HG02642 (cell line): Measurements from ENCODE around the gene GNAI3.

Experiments
- ATAC-seq: cut with Tn5 transposase; IDR thresholded peaks from one replicate; pipeline ENCODE4 v1.9.1; 2021; ENCODE audit warnings: mild to moderate bottlenecking; ENCODE audit not compliant: unreplicated experiment, poor library complexity

GNAI3 gene

DNA sequence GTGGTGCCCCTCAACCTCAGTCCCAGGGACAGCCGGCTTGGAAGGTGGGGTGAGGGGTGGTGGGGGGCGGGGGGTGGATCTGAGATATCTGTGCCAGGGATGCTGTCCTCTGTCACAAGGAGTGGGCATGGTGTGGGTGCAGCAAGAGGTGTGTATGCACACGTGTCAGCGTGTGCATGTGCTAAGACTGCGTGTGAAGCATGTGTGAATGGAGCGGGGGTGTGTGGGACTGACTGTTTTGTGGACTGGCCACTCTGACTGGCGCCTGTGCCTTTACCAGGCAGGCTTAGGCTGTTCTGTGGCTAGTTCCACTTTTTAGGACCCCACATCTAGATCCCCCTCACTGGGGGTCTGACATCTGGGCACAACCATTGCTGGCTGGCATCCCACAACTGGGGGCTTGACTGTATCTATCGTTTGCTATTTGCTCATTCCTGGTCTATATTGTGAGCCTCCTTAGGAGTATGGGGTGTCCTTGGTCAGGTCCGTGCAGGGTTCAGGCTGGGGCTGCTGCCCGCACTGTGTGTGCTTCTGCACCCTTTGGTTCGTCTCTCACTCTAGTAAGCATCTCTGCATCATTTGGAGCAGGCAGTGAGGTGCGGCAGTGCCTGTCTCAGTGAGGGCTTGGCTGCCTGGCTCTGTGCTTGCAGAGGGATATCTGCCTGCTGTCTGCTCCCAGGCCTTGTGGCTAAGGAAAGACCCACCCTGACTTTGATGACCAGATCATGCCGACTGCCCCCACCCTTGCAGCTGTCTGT lies 73.1 kb downstream of the GNAI3 start:
- no peak for ATAC-seq

DNA sequence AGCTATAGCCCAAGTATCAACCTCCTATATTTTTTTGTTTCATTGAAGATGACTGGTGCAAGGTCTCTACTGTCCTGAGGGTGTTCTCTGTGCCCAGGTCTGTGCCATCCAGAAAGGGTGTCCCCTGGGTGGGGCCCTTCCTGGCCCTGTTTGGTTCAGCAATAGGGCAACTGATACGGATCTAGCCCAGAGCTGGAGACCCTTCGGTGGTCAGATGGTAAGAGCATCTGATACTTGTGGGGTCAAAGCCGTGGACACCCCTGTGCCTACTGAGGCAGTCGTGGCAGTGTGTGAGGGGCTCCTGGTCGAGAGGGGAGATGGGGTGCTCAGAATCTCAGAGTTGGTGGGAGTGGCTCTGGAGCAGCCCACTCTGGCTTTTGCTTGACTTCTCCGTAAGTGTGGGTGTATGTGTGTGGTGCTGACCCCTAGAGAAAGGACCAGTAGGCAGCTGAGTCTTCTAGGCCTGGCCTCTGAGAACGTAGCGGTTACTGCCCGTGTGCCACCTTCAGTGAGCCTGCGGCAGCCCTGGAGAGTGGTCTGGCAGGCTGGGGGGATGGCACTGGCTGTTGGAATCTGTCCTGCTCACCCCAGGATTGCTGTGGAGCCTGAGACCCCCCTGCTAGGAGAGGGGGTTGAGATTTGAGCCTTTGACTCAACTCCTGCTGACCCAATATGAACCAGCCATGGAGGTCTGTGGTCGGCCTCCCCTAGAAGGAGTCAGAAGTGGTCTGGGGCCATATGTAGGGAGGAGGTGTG lies 73.9 kb downstream of the GNAI3 start:
- ATAC-seq = no peak

DNA sequence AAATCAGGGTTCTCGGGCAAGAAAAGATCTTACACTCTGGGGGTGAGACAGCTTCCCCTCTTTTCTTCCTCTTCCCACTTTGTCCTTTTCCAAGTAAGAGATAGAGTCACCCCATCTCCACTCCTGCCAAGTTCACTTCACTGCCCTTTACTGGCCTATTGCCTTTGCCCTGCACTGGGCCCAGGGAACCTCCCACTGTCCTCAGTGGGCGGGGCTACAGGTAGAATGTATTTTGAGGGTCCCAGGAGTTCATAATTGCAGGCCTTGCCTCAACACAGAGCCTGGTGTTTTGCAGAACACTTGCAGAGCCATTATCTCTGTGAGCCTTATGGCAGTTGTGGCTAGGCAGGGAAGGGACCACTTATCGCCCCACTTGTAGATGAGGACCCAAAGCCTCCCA lies 74.5 kb downstream of the GNAI3 start:
- ATAC-seq = no peak

DNA sequence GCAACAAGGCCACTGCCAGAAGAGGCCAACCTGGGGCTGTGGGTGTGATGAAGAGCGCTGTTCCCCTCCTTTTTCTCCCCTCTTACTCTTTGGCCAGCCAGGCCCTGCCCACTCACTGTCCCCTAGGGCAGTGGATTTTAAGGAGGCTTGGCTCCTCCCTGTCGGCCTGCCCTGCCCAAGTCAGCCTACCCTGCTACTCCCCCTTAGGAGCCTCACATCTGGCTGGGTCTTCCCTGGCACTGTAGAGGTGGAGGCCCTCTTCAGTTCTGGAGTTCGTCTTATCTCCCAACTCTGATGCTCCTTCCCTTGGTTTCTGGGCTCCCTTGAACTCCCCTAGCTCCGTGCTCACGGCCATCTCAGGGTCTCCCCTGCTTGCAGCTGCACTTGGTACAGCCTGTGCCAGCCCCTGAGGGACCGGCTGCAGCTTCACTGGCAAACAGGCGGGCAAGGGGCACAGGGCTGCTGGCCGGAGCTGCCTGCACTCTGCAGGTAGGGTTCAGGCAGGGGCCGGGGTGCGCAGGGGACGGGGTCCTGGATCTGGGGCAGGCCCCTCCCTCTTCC lies 75.3 kb downstream of the GNAI3 start:
- no peak for ATAC-seq

DNA sequence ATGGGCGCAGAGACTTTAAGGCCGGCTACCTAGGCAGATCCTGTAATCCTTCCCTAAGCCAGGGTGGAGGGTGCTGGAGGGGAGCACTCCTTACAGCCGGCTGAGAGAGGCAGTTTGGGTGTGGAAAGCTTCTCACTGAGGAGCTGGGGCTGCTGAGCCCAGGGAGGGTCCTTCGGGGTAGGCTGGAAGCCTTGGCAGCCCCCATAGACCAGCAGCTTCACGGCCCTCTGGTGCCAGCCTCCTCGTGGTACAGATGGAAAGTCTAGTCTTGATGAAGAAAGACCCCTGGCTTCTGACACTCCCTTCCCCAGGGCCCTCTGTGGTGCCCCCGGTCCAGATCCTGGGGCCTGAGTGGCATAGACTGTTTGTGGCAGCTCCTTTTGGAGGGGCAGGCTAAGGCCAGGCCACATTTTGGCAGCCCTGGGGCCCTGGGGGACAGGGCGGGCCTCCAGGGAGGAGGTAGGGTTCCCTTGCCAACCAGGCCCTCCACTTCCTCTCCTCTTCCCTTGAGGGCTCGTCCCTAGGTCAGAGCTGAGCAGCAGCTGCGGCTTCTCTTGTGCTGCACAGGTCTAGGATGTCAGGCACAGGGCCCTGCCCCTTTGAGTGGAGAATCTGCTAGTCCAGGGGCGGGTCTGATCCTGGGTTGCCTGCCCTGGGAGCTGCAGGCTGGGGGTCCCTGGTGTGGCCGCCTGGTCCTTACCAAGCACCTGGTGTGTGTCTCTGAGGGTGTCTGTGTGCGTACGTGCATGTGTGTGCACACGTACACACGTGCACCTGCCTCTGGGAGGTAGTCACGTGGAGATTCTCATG lies 76.0 kb downstream of the GNAI3 start:
- no peak for ATAC-seq

DNA sequence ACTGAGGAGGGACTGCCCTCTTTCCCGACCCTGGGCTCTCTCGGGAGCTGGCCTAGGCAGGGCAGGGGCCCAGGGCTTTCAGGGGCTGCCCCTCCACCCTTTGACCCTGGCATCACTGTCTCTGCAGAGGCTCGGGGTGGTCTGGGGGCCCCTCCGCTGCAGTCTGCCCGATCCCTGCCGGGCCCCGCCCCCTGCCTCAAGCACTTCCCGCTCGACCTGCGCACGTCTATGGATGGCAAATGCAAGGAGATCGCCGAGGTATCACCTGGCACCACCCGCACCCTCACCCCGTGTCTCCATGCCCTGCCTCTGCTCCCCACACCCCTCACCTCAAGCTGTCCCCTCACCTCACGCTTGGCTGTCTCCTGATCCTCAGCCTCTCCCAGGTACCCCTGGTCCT lies 76.8 kb downstream of the GNAI3 start:
- no peak for ATAC-seq

DNA sequence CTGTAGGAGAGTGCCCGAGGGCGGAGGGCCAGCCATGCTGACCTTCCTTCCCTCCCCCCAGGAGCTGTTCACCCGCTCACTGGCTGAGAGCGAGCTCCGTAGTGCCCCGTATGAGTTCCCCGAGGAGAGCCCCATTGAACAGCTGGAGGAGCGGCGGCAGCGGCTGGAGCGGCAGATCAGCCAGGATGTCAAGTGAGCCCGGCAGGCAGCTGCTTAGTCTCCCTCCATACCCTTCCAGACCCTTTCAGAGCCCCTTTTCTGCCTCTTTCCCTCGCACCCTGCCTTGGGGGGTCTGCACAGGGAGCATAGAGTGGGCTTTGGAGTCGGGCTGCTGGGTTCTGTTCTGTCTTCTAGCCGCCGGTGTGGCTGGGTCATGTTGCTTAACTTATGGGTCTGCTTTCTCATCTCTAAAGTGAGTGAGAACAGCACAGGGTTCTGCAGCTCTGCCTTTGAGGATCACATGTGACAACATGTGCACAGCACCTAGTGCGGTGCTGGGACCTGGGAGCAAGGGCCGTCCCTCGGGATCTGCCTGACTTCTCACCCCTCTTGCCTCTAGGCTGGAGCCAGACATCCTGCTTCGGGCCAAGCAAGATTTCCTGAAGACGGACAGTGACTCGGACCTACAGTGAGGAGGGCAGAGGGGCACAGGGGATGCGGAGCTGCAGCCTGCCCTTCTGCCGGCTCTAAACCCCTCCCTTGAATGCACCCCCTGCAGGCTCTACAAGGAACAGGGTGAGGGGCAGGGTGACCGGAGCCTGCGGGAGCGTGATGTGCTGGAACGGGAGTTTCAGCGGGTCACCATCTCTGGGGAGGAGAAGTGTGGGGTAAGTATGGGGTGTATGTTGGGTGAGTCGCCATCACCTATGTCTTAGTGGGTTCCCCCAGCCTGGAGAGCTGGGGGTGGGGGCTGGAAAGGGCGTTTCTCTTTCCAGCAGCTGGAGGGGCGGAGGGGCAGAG lies 77.5 kb downstream of the GNAI3 start:
- no peak for ATAC-seq

DNA sequence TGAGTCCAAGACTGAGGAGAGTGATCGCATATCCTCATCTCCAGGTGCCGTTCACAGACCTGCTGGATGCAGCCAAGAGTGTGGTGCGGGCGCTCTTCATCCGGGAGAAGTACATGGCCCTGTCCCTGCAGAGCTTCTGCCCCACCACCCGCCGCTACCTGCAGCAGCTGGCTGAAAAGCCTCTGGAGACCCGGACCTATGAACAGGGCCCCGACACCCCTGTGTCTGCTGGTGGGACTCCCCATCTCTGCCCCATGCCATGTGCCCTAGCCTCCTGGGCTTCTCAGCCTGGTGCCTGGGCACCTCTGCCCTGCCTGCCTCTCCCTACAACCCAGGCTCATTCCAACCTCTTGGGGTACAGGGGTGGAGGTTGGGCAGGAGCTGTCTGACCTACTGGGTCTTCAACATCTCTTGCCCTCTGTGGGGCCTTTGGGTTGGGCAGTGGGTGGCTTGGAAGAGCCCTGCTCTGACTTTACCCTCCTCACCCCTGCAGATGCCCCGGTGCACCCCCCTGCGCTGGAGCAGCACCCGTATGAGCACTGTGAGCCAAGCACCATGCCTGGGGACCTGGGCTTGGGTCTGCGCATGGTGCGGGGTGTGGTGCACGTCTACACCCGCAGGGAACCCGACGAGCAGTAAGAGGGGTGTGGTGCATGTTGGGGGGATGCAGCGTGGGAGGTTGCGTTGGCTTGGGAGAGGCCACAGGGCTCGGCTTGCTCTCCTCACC lies 78.4 kb downstream of the GNAI3 start:
- ATAC-seq = no peak

DNA sequence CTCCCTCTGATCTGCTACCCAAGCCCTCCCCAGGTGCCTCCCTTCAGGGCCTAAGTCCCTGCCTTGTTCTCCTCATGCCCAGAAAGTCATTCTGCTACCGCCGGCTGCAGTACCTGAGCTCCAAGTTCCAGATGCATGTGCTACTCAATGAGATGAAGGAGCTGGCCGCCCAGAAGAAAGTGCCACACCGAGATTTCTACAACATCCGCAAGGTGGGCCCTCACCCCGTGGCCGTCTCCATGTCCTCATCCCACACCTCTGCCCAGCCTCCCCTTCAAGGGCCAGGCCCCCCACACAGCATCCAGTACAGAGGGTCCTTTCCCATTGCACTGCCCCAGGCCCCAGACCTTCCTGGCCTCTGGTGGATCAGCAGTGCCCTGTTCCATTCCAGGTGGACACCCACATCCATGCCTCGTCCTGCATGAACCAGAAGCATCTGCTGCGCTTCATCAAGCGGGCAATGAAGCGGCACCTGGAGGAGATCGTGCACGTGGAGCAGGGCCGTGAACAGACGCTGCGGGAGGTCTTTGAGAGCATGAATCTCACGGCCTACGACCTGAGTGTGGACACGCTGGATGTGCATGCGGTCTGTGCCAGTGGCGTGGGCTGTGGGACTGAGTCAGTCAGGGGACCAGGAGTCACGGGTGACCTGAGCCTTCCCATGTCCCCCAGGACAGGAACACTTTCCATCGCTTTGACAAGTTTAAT lies 79.4 kb downstream of the GNAI3 start:
- no peak for ATAC-seq

DNA sequence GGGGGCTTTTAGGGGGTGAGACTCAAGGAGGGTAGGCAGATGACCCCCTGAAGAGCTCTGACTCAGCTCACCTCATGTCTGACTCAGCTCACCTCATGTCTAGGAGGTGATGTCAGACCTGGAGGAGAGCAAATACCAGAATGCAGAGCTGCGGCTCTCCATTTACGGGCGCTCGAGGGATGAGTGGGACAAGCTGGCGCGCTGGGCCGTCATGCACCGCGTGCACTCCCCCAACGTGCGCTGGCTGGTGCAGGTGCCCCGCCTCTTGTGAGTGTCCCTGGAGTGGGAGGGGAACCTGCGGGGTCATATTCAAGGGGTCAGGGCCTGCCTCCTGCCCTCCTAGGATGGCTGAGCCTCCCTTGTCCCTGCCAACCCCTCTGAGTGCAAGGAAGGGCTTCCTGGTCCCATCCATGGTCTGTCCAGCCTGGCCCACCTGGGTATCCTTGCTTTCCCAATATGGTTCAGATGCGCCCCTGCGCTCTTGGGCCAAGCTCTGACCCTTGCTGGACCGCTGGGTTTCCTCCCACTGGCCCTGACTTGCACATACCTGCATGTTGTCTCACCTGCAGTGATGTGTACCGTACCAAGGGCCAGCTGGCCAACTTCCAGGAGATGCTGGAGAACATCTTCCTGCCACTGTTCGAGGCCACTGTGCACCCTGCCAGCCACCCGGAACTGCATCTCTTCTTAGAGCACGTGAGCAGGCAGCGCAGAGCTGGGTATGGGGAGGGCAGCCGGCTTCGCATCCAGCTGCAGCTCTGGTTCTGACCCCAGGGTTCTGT lies 80.3 kb downstream of the GNAI3 start:
- no peak for ATAC-seq

DNA sequence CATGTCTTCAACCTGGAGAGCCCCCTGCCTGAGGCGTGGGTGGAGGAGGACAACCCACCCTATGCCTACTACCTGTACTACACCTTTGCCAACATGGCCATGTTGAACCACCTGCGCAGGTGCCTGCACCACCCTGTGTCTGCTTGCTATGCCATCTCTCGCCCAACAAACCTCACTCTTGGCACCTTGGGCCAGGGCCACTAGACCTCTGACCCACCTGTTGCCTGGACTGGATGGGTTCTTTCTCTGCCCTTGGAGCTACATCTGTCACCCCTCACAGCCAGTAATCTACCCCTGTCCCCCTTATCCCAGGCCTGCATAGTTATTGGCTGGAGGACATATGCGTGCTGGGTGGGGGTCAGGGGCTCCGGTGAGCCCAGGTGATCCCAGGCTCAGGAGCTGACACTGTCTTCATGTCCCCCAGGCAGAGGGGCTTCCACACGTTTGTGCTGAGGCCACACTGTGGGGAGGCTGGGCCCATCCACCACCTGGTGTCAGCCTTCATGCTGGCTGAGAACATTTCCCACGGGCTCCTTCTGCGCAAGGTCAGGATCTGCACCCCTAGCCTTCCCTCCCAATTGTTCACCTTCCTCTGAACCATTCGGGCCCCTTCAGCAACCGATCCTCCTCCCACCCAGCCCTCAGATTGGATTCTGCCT lies 81.1 kb downstream of the GNAI3 start:
- ATAC-seq = no peak

DNA sequence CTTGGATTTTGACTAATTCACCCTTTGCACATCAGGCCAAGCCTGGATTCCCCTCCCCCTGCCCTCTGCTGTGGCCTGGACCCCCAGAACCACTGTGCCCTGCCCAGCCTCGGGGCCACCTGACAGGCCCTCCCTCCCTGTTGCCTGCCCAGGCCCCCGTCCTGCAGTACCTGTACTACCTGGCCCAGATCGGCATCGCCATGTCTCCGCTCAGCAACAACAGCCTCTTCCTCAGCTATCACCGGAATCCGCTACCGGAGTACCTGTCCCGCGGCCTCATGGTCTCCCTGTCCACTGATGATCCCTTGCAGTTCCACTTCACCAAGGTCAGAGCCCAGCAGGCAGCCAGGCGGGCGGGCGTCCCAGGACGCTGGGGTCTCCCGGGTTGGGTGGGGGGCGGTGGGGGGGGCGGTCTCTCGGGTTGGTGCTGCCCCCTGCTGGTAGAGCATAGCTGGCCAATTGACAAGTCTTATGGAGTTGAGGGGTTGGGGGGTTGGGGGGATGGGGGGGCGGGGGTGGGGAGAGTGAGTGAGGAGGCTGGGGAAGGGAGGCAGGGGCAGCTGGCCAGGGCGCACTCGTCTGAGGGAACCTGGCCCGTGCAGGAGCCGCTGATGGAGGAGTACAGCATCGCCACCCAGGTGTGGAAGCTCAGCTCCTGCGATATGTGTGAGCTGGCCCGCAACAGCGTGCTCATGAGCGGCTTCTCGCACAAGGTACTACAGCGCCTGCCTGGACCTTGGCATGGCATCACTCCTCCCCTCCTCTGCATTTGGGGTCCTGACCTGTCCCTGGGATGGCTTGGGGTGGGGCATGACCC lies 81.9 kb downstream of the GNAI3 start:
- no peak for ATAC-seq

DNA sequence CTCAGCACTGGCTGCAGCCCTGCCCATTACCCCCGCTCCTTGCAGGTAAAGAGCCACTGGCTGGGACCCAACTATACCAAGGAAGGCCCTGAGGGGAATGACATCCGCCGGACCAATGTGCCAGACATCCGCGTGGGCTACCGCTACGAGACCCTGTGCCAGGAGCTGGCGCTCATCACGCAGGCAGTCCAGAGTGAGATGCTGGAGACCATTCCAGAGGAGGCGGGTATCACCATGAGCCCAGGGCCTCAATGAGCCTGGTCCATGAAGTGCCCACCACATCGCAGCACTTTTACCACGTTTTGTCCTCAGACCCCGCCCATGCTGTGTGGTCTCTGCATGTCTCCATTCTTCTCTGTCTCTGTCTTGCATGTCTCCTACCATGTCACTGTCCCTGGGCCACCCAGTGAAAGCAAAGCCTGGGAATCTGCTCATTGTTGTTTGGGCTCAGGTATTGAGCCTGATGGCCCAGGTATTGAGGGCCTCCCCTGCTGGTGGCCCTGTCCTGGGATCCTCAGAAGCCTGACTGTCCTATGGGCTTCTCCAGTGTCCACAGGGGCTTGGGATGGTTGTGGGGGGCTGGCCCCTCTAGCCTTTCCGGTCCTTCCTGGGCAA lies 82.6 kb downstream of the GNAI3 start:
- ATAC-seq = no peak

DNA sequence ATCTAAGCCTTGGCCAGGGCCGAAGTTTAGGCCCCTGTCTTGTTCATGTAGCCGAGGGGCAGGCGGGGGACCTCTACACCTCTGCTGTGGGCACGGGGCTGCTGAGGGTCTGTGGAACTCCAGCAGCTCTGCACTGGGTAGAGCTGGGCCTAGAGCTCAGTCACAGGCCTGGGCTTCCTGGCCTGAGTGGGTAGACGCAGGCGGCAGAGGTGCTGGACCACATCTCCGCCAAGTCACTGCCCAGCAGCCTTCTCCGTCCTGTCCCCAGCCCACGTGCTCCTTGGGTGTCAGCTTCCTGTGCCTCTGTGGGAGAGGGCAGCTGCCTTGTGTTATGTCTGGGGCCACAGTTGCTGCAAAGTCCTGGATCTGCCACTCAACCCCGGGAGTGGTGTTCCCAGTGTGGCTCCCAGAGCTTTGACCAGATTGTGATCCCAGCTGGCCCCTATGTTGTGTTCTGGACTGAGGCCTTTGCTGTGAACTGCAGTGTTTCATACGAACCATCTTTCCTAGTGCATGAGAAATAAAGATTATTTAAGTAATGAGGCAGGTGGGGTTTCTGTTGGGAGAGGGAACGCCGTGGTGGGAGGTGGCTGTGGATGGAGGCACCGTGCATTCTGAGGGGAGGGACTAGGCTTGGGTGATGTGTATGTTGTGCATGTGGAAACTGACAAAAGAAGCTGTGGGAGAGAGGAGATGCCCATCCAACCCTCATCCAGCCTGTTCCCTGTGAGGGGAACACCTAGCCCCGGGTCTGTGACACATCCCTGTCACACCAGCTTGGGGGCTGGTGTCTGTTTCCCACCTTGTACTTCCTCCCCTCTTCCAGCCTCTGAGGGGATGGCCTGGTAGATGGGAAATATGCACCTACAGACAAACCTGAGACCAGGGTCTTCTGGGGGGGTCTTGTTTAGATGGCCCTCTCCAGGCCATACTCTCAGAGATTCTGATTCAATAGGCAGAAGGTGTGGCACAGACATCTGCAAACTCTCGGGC lies 83.4 kb downstream of the GNAI3 start:
- ATAC-seq = no peak
